ENCODE data around the gene LMOD1. TPM values are rescaled to one million over a fixed set of nuclear protein-coding genes. Genes with fewer than 3 reads are reported as not detected.

Gene LMOD1
- total RNA-seq, 1 experiment from 2014 or later, result not detected

DNA sequence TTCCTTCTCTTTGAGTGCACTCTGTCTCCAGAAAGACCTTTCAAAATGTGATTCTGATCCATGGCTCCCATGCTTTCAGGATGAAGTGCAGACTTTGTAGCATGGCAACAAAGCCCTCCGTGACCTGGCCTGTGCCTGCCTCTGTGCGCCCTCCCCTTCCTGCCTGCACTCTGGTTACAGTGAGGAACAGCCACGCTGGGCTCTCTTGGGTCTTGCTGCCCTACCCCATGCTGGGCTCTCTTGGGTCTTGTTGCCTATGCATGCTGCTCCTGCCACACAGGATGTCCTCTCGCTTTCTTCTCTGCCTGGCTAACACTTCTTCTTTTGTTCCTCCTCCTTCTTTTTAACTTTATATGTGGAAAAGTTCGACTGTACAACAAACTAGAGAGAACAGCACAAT, 28.0 kb downstream of the LMOD1 start:
- Histone ChIP-seq H3K4me1 (ENCODE audit: insufficient read depth, low read length, poor library complexity, severe bottlenecking) (no peaks in the 10 kb centered on the region), H3K27me3 (replicated peaks; ENCODE audit: insufficient read depth, low read depth, low read length, poor library complexity) (no peaks in the 10 kb centered on the region), H3K27ac (ENCODE audit: low read depth, low read length, poor library complexity, severe bottlenecking) (no peak overlapping the region), H3K9me3 (ENCODE audit: low read depth, low read length, poor library complexity, severe bottlenecking) (no peaks in the 10 kb centered on the region), H3K36me3 (ENCODE audit: insufficient read depth, low read length, poor library complexity, severe bottlenecking) (no peaks in the 10 kb centered on the region), H3K4me3 (ENCODE audit: low read depth, low read length, poor library complexity, severe bottlenecking) (no peak overlapping the region)
- no TSS peak for BruUV-seq (replicated peaks)
- no peak for DNase-seq (ENCODE audit: low spot score)
- TF ChIP-seq EZH2 (IDR thresholded peaks at IDR 0.05; ENCODE audit: borderline replicate concordance, low read depth, low read length, poor library complexity, severe bottlenecking), result no peak
- no peak for TF ChIP-seq CTCF (conservative IDR thresholded peaks at IDR 0.05; ENCODE audit: low read depth, low read length)
- ChIA-PET POLR2A (ENCODE audit: low non-redundant PET) (no interaction called here), CTCF (no interaction called here)
- intact Hi-C loops (cut with micrococcal nuclease; ENCODE audit: unreplicated experiment), result no loop called here

GRCh38 chr1:201917362-201918033, 28.9 kb downstream of the LMOD1 start:
- DNase-seq (ENCODE audit: low spot score), result no peak
- CTCF ChIA-PET, result no interaction called here
- TF ChIP-seq CTCF (conservative IDR thresholded peaks at IDR 0.05; ENCODE audit: low read depth, low read length) (no peak), EZH2 (IDR thresholded peaks at IDR 0.05; ENCODE audit: borderline replicate concordance, low read depth, low read length, poor library complexity, severe bottlenecking) (no peak)
- no peak overlapping the region for H3K4me3 ChIP-seq (ENCODE audit: low read depth, low read length, poor library complexity, severe bottlenecking)
- H3K4me1 ChIP-seq (ENCODE audit: insufficient read depth, low read length, poor library complexity, severe bottlenecking), result no peaks in the 10 kb centered on the region
- no peaks in the 10 kb centered on the region for H3K9me3 ChIP-seq (ENCODE audit: low read depth, low read length, poor library complexity, severe bottlenecking)
- H3K27me3 ChIP-seq (replicated peaks; ENCODE audit: insufficient read depth, low read depth, low read length, poor library complexity), result no peaks in the 10 kb centered on the region
- H3K36me3 ChIP-seq (ENCODE audit: insufficient read depth, low read length, poor library complexity, severe bottlenecking), result no peaks in the 10 kb centered on the region
- POLR2A ChIA-PET (ENCODE audit: low non-redundant PET), result interaction anchor here (0.6 kb wide), 1 partner anchor 40 kb away, joined by 4 read pairs; no protein-coding TSS in a partner anchor
- no TSS peak for BruUV-seq (replicated peaks)
- intact Hi-C loops (cut with micrococcal nuclease; ENCODE audit: unreplicated experiment), result no loop called here
- no peak overlapping the region for H3K27ac ChIP-seq (ENCODE audit: low read depth, low read length, poor library complexity, severe bottlenecking)

GRCh38 chr1:201916649-201917249, 29.6 kb downstream of the LMOD1 start:
- Histone ChIP-seq H3K9me3 (ENCODE audit: low read depth, low read length, poor library complexity, severe bottlenecking) (no peaks in the 10 kb centered on the region), H3K27ac (ENCODE audit: low read depth, low read length, poor library complexity, severe bottlenecking) (no peak overlapping the region), H3K4me3 (ENCODE audit: low read depth, low read length, poor library complexity, severe bottlenecking) (no peak overlapping the region), H3K27me3 (replicated peaks; ENCODE audit: insufficient read depth, low read depth, low read length, poor library complexity) (no peaks in the 10 kb centered on the region), H3K36me3 (ENCODE audit: insufficient read depth, low read length, poor library complexity, severe bottlenecking) (no peaks in the 10 kb centered on the region), H3K4me1 (ENCODE audit: insufficient read depth, low read length, poor library complexity, severe bottlenecking) (no peaks in the 10 kb centered on the region)
- no peak for DNase-seq (ENCODE audit: low spot score)
- CTCF ChIA-PET, result no interaction called here
- BruUV-seq (replicated peaks), result no TSS peak
- intact Hi-C loops (cut with micrococcal nuclease; ENCODE audit: unreplicated experiment), result no loop called here
- TF ChIP-seq EZH2 (IDR thresholded peaks at IDR 0.05; ENCODE audit: borderline replicate concordance, low read depth, low read length, poor library complexity, severe bottlenecking) (no peak), CTCF (conservative IDR thresholded peaks at IDR 0.05; ENCODE audit: low read depth, low read length) (no peak)
- POLR2A ChIA-PET (ENCODE audit: low non-redundant PET), result interaction anchor here (0.6 kb wide), 1 partner anchor 41 kb away, joined by 4 read pairs; no protein-coding TSS in a partner anchor
